Measurements from ENCODE around the gene PTGDR2. TPM values are rescaled to one million over a fixed set of nuclear protein-coding genes. Genes with fewer than 3 reads are reported as not detected.

The PTGDR2 gene
- total and polyA plus RNA-seq, 2 experiments from 2014 or later: 0.06 TPM; not detected in 1

GRCh38 chr11:60813324-60813723 lies 42.4 kb downstream of the PTGDR2 start:
- no peak overlapping the region for H3K4me2 ChIP-seq (ENCODE audit: unreplicated experiment)
- H3K79me2 ChIP-seq (ENCODE audit: insufficient read depth): no peaks in the 10 kb centered on the region
- H3K9ac ChIP-seq: no peak overlapping the region
- no peaks in the 10 kb centered on the region for H3K36me3 ChIP-seq (ENCODE audit: low read depth)
- H3F3A ChIP-seq (ENCODE audit: insufficient read depth): no peaks in the 10 kb centered on the region
- H3K9me2 ChIP-seq (ENCODE audit: insufficient read depth): no peaks in the 10 kb centered on the region
- H3K4me3 ChIP-seq: no peak overlapping the region
- H3K9me3 ChIP-seq (ENCODE audit: low read depth): no peaks in the 10 kb centered on the region
- no peaks in the 10 kb centered on the region for H3K4me1 ChIP-seq (ENCODE audit: insufficient read depth)
- WGBS, 2 experiments (ENCODE audit: low coverage in 1 of 2, low lambda C conversion rate in 2 of 2, missing lambda C conversion rate in 2 of 2): 67 to 93% methylated on average over 1 of the region's 1 CpG
- H2AFZ ChIP-seq: no peak overlapping the region
- in situ Hi-C loops (cut with MboI): no loop called here
- H3K27ac ChIP-seq: no peak overlapping the region
- no peaks in the 10 kb centered on the region for H3K27me3 ChIP-seq (replicated peaks; ENCODE audit: insufficient read depth)
- TF ChIP-seq EZH2 (IDR thresholded peaks at IDR 0.05; ENCODE audit: insufficient read depth, poor library complexity, severe bottlenecking) (no peak), EZH2phosphoT487 (IDR thresholded peaks at IDR 0.05; ENCODE audit: insufficient read depth, low read depth) (no peak)
- no peak for DNase-seq
- no peaks in the 10 kb centered on the region for H4K20me1 ChIP-seq (ENCODE audit: insufficient read depth)

GRCh38 chr11:60810569-60810968 lies 45.2 kb downstream of the PTGDR2 start:
- no peaks in the 10 kb centered on the region for H3K79me2 ChIP-seq (ENCODE audit: insufficient read depth)
- TF ChIP-seq EZH2phosphoT487 (IDR thresholded peaks at IDR 0.05; ENCODE audit: insufficient read depth, low read depth) (no peak), EZH2 (IDR thresholded peaks at IDR 0.05; ENCODE audit: insufficient read depth, poor library complexity, severe bottlenecking) (no peak)
- no peak overlapping the region for H3K4me2 ChIP-seq (ENCODE audit: unreplicated experiment)
- no peaks in the 10 kb centered on the region for H3K36me3 ChIP-seq (ENCODE audit: low read depth)
- no peak overlapping the region for H3K27ac ChIP-seq
- in situ Hi-C loops (cut with MboI): no loop called here
- H2AFZ ChIP-seq: no peak overlapping the region
- 54 to 61% methylated on average over 8 of the region's 8 CpGs for WGBS, 2 experiments (ENCODE audit: low coverage in 1 of 2, low lambda C conversion rate in 2 of 2, missing lambda C conversion rate in 2 of 2)
- H3K27me3 ChIP-seq (replicated peaks; ENCODE audit: insufficient read depth): no peaks in the 10 kb centered on the region
- no peak for DNase-seq
- no peaks in the 10 kb centered on the region for H3F3A ChIP-seq (ENCODE audit: insufficient read depth)
- H3K9ac ChIP-seq: no peak overlapping the region
- no peaks in the 10 kb centered on the region for H4K20me1 ChIP-seq (ENCODE audit: insufficient read depth)
- no peaks in the 10 kb centered on the region for H3K4me1 ChIP-seq (ENCODE audit: insufficient read depth)
- H3K9me3 ChIP-seq (ENCODE audit: low read depth): no peaks in the 10 kb centered on the region
- no peaks in the 10 kb centered on the region for H3K9me2 ChIP-seq (ENCODE audit: insufficient read depth)
- no peak overlapping the region for H3K4me3 ChIP-seq

GRCh38 chr11:60810151-60810550 lies 45.6 kb downstream of the PTGDR2 start:
- H3K4me3 ChIP-seq: no peak overlapping the region
- TF ChIP-seq EZH2 (IDR thresholded peaks at IDR 0.05; ENCODE audit: insufficient read depth, poor library complexity, severe bottlenecking) (no peak), EZH2phosphoT487 (IDR thresholded peaks at IDR 0.05; ENCODE audit: insufficient read depth, low read depth) (no peak)
- no peak for DNase-seq
- H3K27me3 ChIP-seq (replicated peaks; ENCODE audit: insufficient read depth): no peaks in the 10 kb centered on the region
- H3K79me2 ChIP-seq (ENCODE audit: insufficient read depth): no peaks in the 10 kb centered on the region
- H3K9ac ChIP-seq: no peak overlapping the region
- no peak overlapping the region for H2AFZ ChIP-seq
- in situ Hi-C loops (cut with MboI): no loop called here
- no peaks in the 10 kb centered on the region for H3K9me3 ChIP-seq (ENCODE audit: low read depth)
- H3K36me3 ChIP-seq (ENCODE audit: low read depth): no peaks in the 10 kb centered on the region
- 85% methylated on average over 4 of the region's 4 CpGs; no CpG with 5 or more reads in 1 of the 2 experiments for WGBS, 2 experiments (ENCODE audit: low coverage in 1 of 2, low lambda C conversion rate in 2 of 2, missing lambda C conversion rate in 2 of 2)
- no peaks in the 10 kb centered on the region for H3K4me1 ChIP-seq (ENCODE audit: insufficient read depth)
- no peak overlapping the region for H3K4me2 ChIP-seq (ENCODE audit: unreplicated experiment)
- no peaks in the 10 kb centered on the region for H4K20me1 ChIP-seq (ENCODE audit: insufficient read depth)
- H3F3A ChIP-seq (ENCODE audit: insufficient read depth): no peaks in the 10 kb centered on the region
- H3K27ac ChIP-seq: no peak overlapping the region
- no peaks in the 10 kb centered on the region for H3K9me2 ChIP-seq (ENCODE audit: insufficient read depth)

GRCh38 chr11:60809691-60810090 lies 46.1 kb downstream of the PTGDR2 start:
- Histone ChIP-seq H3K36me3 (ENCODE audit: low read depth) (no peaks in the 10 kb centered on the region), H3K4me3 (no peak overlapping the region), H3F3A (ENCODE audit: insufficient read depth) (no peaks in the 10 kb centered on the region), H3K9me3 (ENCODE audit: low read depth) (no peaks in the 10 kb centered on the region), H3K27me3 (replicated peaks; ENCODE audit: insufficient read depth) (no peaks in the 10 kb centered on the region), H3K27ac (no peak overlapping the region), H3K9ac (no peak overlapping the region), H3K4me1 (ENCODE audit: insufficient read depth) (no peaks in the 10 kb centered on the region), H4K20me1 (ENCODE audit: insufficient read depth) (no peaks in the 10 kb centered on the region), H2AFZ (no peak overlapping the region), H3K4me2 (ENCODE audit: unreplicated experiment) (no peak overlapping the region), H3K79me2 (ENCODE audit: insufficient read depth) (no peaks in the 10 kb centered on the region), H3K9me2 (ENCODE audit: insufficient read depth) (no peaks in the 10 kb centered on the region)
- in situ Hi-C loops (cut with MboI): no loop called here
- TF ChIP-seq EZH2phosphoT487 (IDR thresholded peaks at IDR 0.05; ENCODE audit: insufficient read depth, low read depth) (no peak), EZH2 (IDR thresholded peaks at IDR 0.05; ENCODE audit: insufficient read depth, poor library complexity, severe bottlenecking) (no peak)
- WGBS, 2 experiments (ENCODE audit: low coverage in 1 of 2, low lambda C conversion rate in 2 of 2, missing lambda C conversion rate in 2 of 2): 63 to 65% methylated on average over 11 of the region's 11 CpGs
- no peak for DNase-seq

GRCh38 chr11:60809249-60809648 lies 46.5 kb downstream of the PTGDR2 start:
- Histone ChIP-seq H3K36me3 (ENCODE audit: low read depth) (no peaks in the 10 kb centered on the region), H3K4me1 (ENCODE audit: insufficient read depth) (no peaks in the 10 kb centered on the region), H4K20me1 (ENCODE audit: insufficient read depth) (no peaks in the 10 kb centered on the region), H3K27ac (no peak overlapping the region), H3K9me3 (ENCODE audit: low read depth) (no peaks in the 10 kb centered on the region), H3K9me2 (ENCODE audit: insufficient read depth) (no peaks in the 10 kb centered on the region), H3K79me2 (ENCODE audit: insufficient read depth) (no peaks in the 10 kb centered on the region), H3F3A (ENCODE audit: insufficient read depth) (no peaks in the 10 kb centered on the region), H3K9ac (no peak overlapping the region), H2AFZ (no peak overlapping the region), H3K27me3 (replicated peaks; ENCODE audit: insufficient read depth) (no peaks in the 10 kb centered on the region), H3K4me3 (no peak overlapping the region), H3K4me2 (ENCODE audit: unreplicated experiment) (no peak overlapping the region)
- DNase-seq: no peak
- TF ChIP-seq EZH2phosphoT487 (IDR thresholded peaks at IDR 0.05; ENCODE audit: insufficient read depth, low read depth) (no peak), EZH2 (IDR thresholded peaks at IDR 0.05; ENCODE audit: insufficient read depth, poor library complexity, severe bottlenecking) (no peak)
- WGBS, 2 experiments (ENCODE audit: low coverage in 1 of 2, low lambda C conversion rate in 2 of 2, missing lambda C conversion rate in 2 of 2): 49 to 50% methylated on average over 3 of the region's 3 CpGs
- in situ Hi-C loops (cut with MboI): no loop called here

All from GM23248 (cell line).